Immature natural killer cell (primary cell): ENCODE results near the gene CACNA1F. TPM values are rescaled to one million over a fixed set of nuclear protein-coding genes. Genes with fewer than 3 reads are reported as not detected.
"Not testable (repeated sequence)": the region's sequence is repeated elsewhere in the genome, so short reads cannot be mapped to it uniquely, and the experiment has no call there.

Experiments
- DNase-seq, 3 donors: peaks; one replicate each; pipeline ENCODE4 v3.0.0; 2022; ENCODE audit warnings: mixed read lengths in 1 of 3
- H3K27ac Mint-ChIP-seq, 6 donors: one replicate each; pipeline ENCODE4 v1.8.0; 2020; ENCODE audit warnings: mixed read lengths in 6 of 6, mild to moderate bottlenecking in 5 of 6, inconsistent platforms in 4 of 6, moderate library complexity in 3 of 6
- H3K27me3 Mint-ChIP-seq, 3 donors: one replicate each; pipeline ENCODE4 v1.8.0; 2020 to 2021; ENCODE audit warnings: low read depth in 3 of 3, mild to moderate bottlenecking in 3 of 3, mixed read lengths in 3 of 3, moderate library complexity in 3 of 3, inconsistent platforms in 1 of 3
- H3K36me3 Mint-ChIP-seq, 3 donors: one replicate each; pipeline ENCODE4 v1.8.0; 2020; ENCODE audit warnings: mixed read lengths in 3 of 3, inconsistent platforms in 2 of 3, mild to moderate bottlenecking in 2 of 3
- H3K4me1 Mint-ChIP-seq, 2 donors: one replicate each; pipeline ENCODE4 v1.8.0; 2020; ENCODE audit warnings: inconsistent platforms in 2 of 2, mild to moderate bottlenecking in 2 of 2, mixed read lengths in 2 of 2, moderate library complexity in 1 of 2
- H3K4me3 Mint-ChIP-seq, 5 donors: one replicate each; pipeline ENCODE4 v1.8.0; 2020; ENCODE audit warnings: mild to moderate bottlenecking in 5 of 5, mixed read lengths in 5 of 5, inconsistent platforms in 3 of 5, moderate library complexity in 3 of 5
- H3K9me3 Mint-ChIP-seq, 6 donors: one replicate each; pipeline ENCODE4 v1.8.0; 2020; ENCODE audit warnings: mild to moderate bottlenecking in 6 of 6, mixed read lengths in 6 of 6, inconsistent platforms in 4 of 6, moderate library complexity in 3 of 6
- polyA plus RNA-seq, 3 donors: library from polyadenylated mRNA; unstranded; fragments of 300-500 nt; fragmentation: Illumina TruSeq; gene quantifications; one replicate each; pipeline ENCODE4 v1.2.3, GENCODE V29; 2021

Gene CACNA1F
- polyA plus RNA-seq, 3 donors from 2014 or later: 0.07 TPM; not detected in 2

DNA sequence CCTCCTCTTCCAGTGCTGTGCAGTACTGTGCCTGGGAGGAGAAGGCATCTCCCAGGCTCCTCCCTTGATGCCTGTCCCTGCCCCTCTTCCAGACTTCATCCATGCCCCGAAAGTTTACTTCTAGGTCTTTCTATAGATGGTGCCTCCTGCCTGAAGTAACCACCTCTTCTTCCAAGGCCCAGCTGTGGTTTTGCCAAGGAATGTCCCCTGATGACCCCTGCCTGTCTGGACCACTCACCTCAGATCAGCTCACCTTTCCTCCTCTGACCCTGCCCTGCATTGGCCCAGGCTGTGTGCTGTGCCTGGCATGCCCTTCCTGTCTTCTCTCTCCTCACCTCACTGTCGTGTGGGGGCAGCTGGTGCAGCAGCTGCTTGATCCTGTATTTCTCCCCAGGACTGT is 53.8 kb downstream of the CACNA1F start:
- H3K27ac Mint-ChIP-seq: peak overlapping the region in 1 of 6 donors; percentile 8
- DNase-seq: no peak
- no peaks in the 10 kb centered on the region for H3K9me3 Mint-ChIP-seq
- peaks cover 0 to 10% of the 10 kb centered on the region in 2 donors for H3K4me1 Mint-ChIP-seq
- peaks cover 4 to 12% (median 10%) of the 10 kb centered on the region in 3 donors for H3K36me3 Mint-ChIP-seq
- H3K4me3 Mint-ChIP-seq: no peak overlapping the region
- peaks cover 2% of the 10 kb centered on the region in 3 donors for H3K27me3 Mint-ChIP-seq

DNA sequence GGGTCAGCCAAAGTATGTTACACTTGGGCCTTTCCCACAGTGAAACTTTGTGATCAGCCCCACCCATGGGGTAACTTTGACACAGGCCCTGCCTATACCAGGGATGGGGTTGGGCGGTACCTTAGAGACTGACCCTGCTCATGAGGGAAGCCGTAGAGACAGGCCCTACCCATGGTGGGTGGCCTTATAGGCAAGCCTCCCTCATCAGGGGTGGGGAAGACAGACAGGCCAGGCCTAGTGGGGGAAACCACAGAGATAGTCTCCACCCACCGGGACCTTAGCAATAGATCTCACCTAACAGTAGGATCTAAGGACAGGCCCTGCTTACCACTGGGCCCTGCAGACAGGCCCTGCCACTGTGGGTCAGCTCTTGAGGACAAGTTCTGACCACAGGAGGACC is 54.6 kb downstream of the CACNA1F start:
- no peak for DNase-seq
- H3K27me3 Mint-ChIP-seq: peaks cover 2% of the 10 kb centered on the region in 3 donors
- H3K36me3 Mint-ChIP-seq: peaks cover 4 to 12% (median 10%) of the 10 kb centered on the region in 3 donors
- peaks cover 0 to 4% of the 10 kb centered on the region in 2 donors for H3K4me1 Mint-ChIP-seq
- no peak overlapping the region for H3K4me3 Mint-ChIP-seq
- H3K9me3 Mint-ChIP-seq: no peaks in the 10 kb centered on the region
- no peak overlapping the region for H3K27ac Mint-ChIP-seq

DNA sequence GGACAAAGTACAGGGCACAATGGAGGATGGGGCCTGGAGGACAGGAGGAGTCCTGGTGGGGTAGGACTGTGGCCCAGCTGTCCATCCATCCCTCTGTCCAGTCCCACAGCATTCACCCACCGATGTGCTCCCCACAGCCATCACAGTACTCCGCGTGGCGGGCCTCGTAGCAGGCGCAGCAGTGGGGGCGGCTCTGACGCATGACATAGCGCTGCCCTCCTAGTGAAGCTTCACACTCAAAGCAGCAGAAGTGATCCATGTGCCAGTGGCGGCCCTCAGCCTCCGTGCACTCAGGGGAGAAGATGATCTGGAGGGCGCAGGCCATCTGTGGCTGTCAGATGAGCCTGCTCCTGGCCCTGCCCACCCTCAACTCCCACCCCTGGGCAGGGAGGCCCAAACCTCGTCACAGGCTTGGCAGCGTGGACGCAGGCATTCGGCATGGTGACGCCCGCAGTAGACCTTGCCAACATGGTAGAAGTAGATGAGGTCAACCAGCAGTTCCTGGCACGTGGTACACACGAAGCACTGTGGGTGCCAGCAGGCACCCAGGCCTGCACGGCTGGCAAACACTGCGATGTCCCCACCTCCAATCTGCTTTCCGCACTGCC is 55.2 kb downstream of the CACNA1F start:
- peaks cover 4 to 12% (median 10%) of the 10 kb centered on the region in 3 donors for H3K36me3 Mint-ChIP-seq
- peaks cover 2 to 4% (median 2%) of the 10 kb centered on the region in 3 donors for H3K27me3 Mint-ChIP-seq
- H3K9me3 Mint-ChIP-seq: no peaks in the 10 kb centered on the region
- DNase-seq: no peak
- no peak overlapping the region for H3K27ac Mint-ChIP-seq
- H3K4me1 Mint-ChIP-seq: peaks cover 5 to 10% of the 10 kb centered on the region in 2 donors
- H3K4me3 Mint-ChIP-seq: no peak overlapping the region

DNA sequence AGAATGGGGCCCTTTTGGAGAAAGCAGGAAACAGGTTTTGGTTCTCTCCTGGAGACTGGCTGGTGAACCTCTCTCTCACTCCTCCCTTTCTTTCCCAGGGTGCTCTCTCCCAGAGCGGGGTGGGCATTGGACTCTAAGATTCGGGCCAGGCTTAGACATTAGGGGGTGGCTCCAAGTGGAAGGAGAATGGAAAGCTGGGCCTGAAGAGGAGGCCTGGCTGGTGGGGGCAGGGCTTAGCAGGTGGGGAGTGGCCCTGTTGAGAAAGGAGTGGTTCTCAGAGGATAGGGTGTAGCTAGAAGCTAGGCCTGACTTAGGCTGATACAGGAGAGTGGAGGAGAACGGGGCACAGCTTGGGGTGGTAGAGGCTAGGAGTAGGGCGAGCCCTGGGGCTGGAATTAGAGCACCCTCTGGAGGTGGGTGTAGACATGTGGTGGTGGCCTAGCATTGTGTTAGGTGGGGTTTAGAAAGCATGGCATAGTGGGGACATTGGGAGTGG is 55.8 kb downstream of the CACNA1F start:
- H3K36me3 Mint-ChIP-seq: peaks cover 4 to 12% (median 8%) of the 10 kb centered on the region in 3 donors
- no peak for DNase-seq
- no peaks in the 10 kb centered on the region for H3K9me3 Mint-ChIP-seq
- H3K4me1 Mint-ChIP-seq: peaks cover 11 to 15% of the 10 kb centered on the region in 2 donors
- H3K27ac Mint-ChIP-seq: peak overlapping the region in 2 of 6 donors; percentile 36 to 48
- no peak overlapping the region for H3K4me3 Mint-ChIP-seq
- H3K27me3 Mint-ChIP-seq: peaks cover 2 to 5% (median 2%) of the 10 kb centered on the region in 3 donors

DNA sequence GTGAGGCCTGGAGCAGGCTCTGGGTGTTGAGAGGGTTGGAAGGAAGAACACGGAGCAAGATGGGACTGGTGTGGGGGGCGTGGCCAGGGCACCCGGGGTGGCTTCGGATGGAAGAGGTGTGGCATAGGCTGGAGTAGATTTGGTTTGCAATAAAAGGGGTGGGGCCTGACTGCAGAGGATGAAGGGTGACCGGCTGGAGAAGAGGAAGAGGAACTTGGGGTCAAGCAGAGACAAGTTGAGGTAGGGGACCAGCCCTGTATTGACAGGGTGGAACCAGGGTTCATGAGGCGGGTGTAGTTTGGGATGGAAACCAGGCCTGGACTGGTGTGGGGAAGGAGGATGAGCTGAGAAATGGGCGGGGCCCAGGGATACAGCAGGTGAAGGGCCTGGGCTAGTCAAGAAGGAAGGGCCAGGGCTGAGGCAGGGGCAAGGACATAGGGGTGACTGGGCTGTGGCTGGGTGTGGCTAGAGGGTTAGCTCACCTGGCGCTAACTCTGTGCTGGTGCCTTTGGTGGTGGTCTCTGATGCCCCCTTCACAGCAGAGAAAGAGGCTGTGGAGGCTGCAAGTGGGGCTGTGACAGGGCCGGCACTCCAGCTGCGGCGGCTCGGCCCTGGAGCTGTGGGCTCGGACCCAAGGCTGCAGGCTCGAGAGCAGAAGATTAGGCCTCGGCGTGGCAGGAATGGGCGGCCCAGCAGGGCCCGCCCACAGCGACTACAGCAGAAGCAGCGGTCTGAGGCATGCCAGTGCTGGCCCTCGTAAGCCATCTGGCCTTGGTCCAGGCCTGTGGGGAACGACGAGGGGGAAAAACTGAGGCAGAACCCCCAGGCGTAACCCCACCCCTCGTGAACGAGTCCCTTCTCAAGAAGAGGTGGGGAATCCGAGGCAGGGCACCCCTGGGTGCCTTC is 56.5 kb downstream of the CACNA1F start:
- H3K9me3 Mint-ChIP-seq: no peaks in the 10 kb centered on the region
- DNase-seq: no peak
- H3K4me3 Mint-ChIP-seq: no peak overlapping the region
- H3K36me3 Mint-ChIP-seq: peaks cover 4 to 12% (median 6%) of the 10 kb centered on the region in 3 donors
- H3K27ac Mint-ChIP-seq: peak overlapping the region in 2 of 6 donors; percentile 49 to 73
- H3K27me3 Mint-ChIP-seq: peaks cover 2 to 5% (median 2%) of the 10 kb centered on the region in 3 donors
- peaks cover 11 to 18% of the 10 kb centered on the region in 2 donors for H3K4me1 Mint-ChIP-seq

DNA sequence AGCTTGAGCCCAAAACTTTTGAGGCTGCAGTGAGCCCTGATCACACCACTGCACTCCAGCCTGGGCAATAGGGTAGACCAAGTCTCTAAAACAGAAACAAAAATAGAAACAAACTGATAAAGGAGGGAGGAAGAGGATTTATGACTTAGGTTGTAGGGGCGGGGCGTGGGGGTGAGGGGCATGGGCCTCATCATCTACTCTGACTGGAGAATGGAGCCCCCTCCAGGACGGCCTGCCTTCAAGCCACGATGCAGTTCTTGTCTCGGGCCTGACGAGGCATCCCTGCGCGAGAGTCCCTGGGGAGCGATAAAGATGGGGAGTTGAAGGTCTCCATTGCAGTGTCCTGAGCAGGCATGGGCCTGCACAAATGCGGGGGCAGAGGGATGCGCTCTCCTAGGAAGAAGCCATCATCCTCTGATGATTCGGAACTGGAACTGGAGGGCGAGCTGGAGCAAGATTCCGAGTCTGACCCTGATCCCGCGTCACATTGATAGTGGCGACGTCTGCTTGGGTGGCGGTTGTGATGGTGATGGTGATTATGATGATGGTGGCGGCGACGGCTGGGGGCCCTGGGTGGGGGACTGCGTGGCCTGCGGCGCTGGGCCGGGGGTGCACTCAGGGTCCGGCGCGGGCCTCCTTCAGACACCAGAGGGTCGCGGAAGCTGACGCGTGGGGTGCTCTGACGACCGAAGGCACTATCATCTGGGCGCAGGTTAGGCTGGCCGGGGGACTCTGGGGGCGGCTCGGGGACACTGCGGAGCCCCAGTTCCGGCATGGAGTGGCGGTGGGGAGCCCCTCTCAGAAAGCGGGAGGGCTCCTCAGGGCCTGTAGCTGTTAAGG is 57.5 kb downstream of the CACNA1F start:
- Mint-ChIP-seq H3K4me3 (no peak overlapping the region), H3K27me3 (peaks cover 2 to 5% (median 2%) of the 10 kb centered on the region in 3 donors), H3K9me3 (no peaks in the 10 kb centered on the region), H3K4me1 (peaks cover 11 to 18% of the 10 kb centered on the region in 2 donors), H3K27ac (no peak overlapping the region), H3K36me3 (peaks cover 3 to 12% (median 5%) of the 10 kb centered on the region in 3 donors)
- DNase-seq: no peak

DNA sequence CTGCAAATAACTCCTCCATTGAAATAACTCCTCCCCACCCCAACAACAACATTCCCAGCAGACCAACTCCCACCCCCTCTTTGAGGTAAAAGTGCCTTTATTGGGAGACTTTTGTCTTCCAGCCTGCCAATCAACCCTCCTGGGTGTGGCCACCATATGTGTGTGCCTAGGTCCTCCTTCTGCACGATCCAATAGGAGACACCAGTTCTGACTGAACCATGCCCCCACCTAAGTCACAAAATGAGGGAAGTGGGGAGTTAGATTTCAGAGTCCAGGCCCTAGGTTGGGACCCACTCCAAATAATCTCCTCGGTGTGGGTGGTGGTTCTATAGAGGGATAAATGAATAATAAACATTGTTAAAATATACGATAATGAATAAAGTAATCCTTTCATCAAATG is 58.4 kb downstream of the CACNA1F start:
- peaks cover 0 to 5% (median 2%) of the 10 kb centered on the region in 3 donors for H3K27me3 Mint-ChIP-seq
- no peaks in the 10 kb centered on the region for H3K9me3 Mint-ChIP-seq
- DNase-seq: no peak
- peaks cover 11 to 18% of the 10 kb centered on the region in 2 donors for H3K4me1 Mint-ChIP-seq
- peaks cover 0 to 12% (median 0%) of the 10 kb centered on the region in 3 donors for H3K36me3 Mint-ChIP-seq
- peak overlapping the region in 1 of 6 donors; percentile 38 for H3K27ac Mint-ChIP-seq
- peak overlapping the region in 1 of 5 donors; percentile 15 for H3K4me3 Mint-ChIP-seq

DNA sequence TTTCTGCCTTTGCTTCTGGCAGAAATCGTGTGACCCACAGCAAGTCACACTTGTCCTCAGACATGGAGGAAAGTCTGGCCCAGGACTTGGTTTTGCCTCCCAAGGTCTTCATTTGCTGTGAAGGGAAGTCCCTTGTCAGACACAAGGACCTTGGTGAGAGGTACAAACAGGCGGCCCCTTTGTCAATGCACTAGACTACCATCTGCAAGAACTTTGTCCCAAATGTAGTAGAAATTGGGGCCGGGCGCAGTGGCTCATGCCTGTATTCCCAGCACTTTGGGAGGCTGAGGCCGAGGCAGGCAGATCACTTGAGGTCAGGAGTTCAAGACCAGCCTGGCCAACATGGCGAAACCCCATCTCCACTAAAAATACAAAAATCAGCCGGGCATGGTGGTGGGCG is 59.6 kb downstream of the CACNA1F start:
- H3K4me3 Mint-ChIP-seq: peak overlapping the region in 4 of 5 donors; percentile 75 to 88 (median 78)
- H3K27ac Mint-ChIP-seq: peak overlapping the region in 3 of 6 donors; percentile 49 to 81 (median 73)
- peaks cover 11 to 18% of the 10 kb centered on the region in 2 donors for H3K4me1 Mint-ChIP-seq

DNA sequence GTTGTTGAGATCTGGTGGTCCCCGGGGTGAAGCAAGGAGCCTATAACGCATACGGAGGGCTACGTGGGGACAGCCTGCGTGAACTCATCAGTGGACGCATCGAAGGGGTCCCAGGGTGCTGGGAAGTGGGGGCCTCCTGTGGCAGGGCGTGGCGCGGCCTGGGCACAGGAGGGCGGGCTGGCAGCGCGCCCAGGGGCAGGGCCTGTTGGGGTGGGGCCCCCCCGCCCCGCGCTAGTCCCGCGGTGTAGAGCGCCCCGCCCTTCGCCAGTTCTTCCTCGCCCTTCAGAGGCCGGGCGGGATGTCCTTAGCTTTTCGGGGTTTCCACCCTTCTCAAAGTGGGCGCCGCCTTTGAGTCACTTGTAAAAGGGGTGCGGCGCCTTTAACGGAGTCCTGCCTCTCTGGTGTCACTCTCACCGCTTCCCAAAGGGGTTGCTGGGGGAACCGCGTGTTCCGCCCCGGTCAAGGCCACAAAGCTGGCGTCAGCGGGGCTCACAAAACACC is 60.8 kb downstream of the CACNA1F start:
- Mint-ChIP-seq H3K4me3 (peak overlapping the region; percentile 80 to 88 (median 80)), H3K9me3 (no peaks in the 10 kb centered on the region), H3K27me3 (peaks cover 2 to 8% (median 4%) of the 10 kb centered on the region in 3 donors), H3K36me3 (peaks cover 0 to 5% (median 0%) of the 10 kb centered on the region in 3 donors), H3K27ac (peak overlapping the region; percentile 72 to 86 (median 82)), H3K4me1 (peaks cover 19 to 27% of the 10 kb centered on the region in 2 donors)
- DNase-seq: peak; percentile 50 to 57 (median 50)

More for the DNA sequence above, 59.6 kb downstream of the CACNA1F start:
- not testable (repeated sequence) for H3K9me3 Mint-ChIP-seq, DNase-seq, H3K27me3 Mint-ChIP-seq, H3K36me3 Mint-ChIP-seq

DNA sequence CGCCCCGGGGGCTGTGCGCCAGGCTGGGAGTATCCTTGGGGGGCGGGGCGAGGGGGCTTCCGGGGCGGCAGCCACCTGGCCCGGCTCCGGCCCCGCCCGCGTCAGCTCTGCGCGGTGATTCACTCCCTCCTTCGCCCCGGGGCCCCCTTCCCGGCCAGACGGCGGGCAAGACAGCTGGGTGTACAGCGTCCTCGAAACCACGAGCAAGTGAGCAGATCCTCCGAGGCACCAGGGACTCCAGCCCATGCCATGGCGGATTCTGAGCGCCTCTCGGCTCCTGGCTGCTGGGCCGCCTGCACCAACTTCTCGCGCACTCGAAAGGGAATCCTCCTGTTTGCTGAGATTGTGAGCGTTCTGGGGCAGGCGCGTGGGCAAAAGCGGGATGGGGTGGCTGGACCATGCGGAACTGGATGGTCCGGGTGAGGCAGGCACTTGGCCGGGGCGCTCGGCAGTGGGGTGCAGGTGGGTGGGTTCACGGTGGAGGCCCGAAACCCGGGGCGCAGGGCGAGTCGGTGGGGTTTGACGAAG is 61.3 kb downstream of the CACNA1F start, which contains the start of gene PLP2:
Gene PLP2 (plus strand): TSS at position 147 of the 528 bp plus-strand sequence. CDS start 103 bp downstream, at position 250.
- Mint-ChIP-seq H3K4me1 (peaks cover 24 to 31% of the 10 kb centered on the region in 2 donors), H3K36me3 (peaks cover 0 to 5% (median 0%) of the 10 kb centered on the region in 3 donors), H3K9me3 (no peaks in the 10 kb centered on the region), H3K4me3 (peak within 1 kb of the TSS; percentile 80 to 88 (median 80)), H3K27me3 (peaks cover 6 to 13% (median 8%) of the 10 kb centered on the region in 3 donors), H3K27ac (peak within 1 kb of the TSS; percentile 72 to 86 (median 82))
- peak; percentile 53 to 55 (median 54) for DNase-seq

DNA sequence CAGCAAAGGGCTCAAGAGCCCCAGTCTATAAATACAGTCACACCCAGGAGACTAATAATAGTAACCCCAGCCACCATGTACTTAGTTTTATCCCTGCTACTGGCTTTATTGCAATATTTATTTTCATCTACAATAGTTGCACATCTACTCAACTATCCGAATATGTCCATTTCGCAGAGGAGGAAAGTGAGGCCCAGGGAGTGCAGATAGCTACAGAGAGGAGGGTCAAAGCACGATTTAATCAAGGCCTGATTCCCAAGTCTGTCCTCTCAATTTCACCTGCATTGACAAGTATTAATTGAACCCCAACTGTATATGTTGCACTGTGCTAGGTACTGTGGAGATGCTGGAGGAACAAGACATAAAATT is 65.4 kb downstream of the CACNA1F start:
- Mint-ChIP-seq H3K27me3 (peaks cover 10 to 20% (median 17%) of the 10 kb centered on the region in 3 donors), H3K27ac (peak overlapping the region; percentile 90 to 100 (median 99)), H3K4me1 (peaks cover 28 to 37% of the 10 kb centered on the region in 2 donors), H3K9me3 (no peaks in the 10 kb centered on the region), H3K36me3 (no peaks in the 10 kb centered on the region), H3K4me3 (peak overlapping the region; percentile 81 to 96 (median 90))
- DNase-seq: no peak

DNA sequence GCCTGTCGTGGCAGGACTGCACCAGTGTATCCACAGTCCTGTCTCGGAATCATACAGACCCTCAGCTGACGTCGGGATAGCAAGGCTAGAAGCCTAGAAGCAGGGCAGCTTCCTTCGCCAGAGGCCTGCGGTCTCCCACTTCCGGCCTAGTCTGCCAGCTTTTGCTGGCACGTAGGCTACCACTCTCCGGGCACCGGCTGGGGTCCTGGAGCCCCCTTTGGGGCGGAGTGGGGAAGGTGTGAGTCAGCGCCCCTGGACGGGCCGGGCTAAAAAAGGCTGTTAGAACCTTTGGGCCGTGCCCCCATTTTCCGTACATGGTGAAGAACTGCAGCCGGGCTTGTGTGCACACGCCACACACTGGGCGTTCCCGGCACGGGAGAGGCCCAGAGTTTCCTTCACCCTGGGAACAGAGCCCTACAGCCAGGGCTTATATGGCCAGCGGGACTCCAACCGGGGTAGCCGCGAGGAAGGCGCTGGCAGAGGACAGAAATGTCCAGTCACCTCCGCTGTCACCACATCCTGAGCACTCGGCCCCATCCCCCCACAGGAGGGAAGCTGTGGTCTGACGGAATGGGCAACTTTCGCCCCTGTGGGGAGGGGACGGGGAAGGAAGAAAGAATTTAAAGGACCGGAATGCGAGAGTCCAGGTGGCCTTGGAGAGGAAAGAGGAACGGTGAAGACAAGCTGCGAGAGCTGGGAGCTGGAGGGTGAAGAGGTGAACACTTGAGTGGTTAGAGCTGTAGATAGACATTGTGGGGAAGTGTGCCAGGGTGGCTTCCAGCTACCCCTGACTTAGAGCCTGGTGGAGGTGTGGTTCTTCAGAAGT is 66.0 kb downstream of the CACNA1F start:
- peak overlapping the region; percentile 90 to 100 (median 99) for H3K27ac Mint-ChIP-seq
- peaks cover 25 to 34% of the 10 kb centered on the region in 2 donors for H3K4me1 Mint-ChIP-seq
- DNase-seq: peak; percentile 83 to 84 (median 84)
- no peaks in the 10 kb centered on the region for H3K9me3 Mint-ChIP-seq
- H3K4me3 Mint-ChIP-seq: peak overlapping the region; percentile 81 to 96 (median 90)
- H3K27me3 Mint-ChIP-seq: peaks cover 10 to 20% (median 17%) of the 10 kb centered on the region in 3 donors
- H3K36me3 Mint-ChIP-seq: no peaks in the 10 kb centered on the region
